HCT116 (cell line): Measurements from ENCODE around the gene SUFU.

Source experiments
- TCF7L2 ChIP-seq: IDR thresholded peaks from 2 replicates; pipeline ENCODE4 v1.7.0; 2011; ENCODE audit warnings: borderline replicate concordance, inconsistent platforms; ENCODE audit not compliant: insufficient read depth, insufficient read length; ENCODE audit errors: extremely low read depth
- ZNF274 ChIP-seq: fragments of 200-500 bp; sonication (Bioruptor generic); IDR thresholded peaks from 2 replicates; pipeline ENCODE4 v1.6.1; 2014; ENCODE audit warnings: mild to moderate bottlenecking, low read depth, low read length, inconsistent platforms
- TF ChIP-seq, protein P1 (sequence below), 3 experiments: fragments of 200-600 bp in 1 of 3; sonication (generic) in 1 of 3; IDR thresholded peaks in 2 of 3; conservative IDR thresholded peaks in 1 of 3; 2 replicates each; pipeline ENCODE4 v1.5.1; 2012 to 2017; ENCODE audit warnings: low read depth in 2 of 3, low read length in 2 of 3, antibody characterized with exemption in 1 of 3, borderline replicate concordance in 1 of 3, control low read depth in 1 of 3, mild to moderate bottlenecking in 1 of 3, mixed read lengths in 1 of 3, mixed run types in 1 of 3, moderate library complexity in 1 of 3; ENCODE audit not compliant: insufficient read depth in 1 of 3

GRCh38 chr10:102627736-102628293, 124.0 kb downstream of the SUFU start:
- TF ChIP-seq, protein P1, sequence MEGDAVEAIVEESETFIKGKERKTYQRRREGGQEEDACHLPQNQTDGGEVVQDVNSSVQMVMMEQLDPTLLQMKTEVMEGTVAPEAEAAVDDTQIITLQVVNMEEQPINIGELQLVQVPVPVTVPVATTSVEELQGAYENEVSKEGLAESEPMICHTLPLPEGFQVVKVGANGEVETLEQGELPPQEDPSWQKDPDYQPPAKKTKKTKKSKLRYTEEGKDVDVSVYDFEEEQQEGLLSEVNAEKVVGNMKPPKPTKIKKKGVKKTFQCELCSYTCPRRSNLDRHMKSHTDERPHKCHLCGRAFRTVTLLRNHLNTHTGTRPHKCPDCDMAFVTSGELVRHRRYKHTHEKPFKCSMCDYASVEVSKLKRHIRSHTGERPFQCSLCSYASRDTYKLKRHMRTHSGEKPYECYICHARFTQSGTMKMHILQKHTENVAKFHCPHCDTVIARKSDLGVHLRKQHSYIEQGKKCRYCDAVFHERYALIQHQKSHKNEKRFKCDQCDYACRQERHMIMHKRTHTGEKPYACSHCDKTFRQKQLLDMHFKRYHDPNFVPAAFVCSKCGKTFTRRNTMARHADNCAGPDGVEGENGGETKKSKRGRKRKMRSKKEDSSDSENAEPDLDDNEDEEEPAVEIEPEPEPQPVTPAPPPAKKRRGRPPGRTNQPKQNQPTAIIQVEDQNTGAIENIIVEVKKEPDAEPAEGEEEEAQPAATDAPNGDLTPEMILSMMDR (IDR thresholded peaks at IDR 0.05 in 2 of 3, conservative IDR thresholded peaks at IDR 0.05 in 1 of 3; ENCODE audit: borderline replicate concordance in 1 of 3, insufficient read depth in 1 of 3, low read depth in 2 of 3, low read length in 2 of 3): no peak
- TF ChIP-seq TCF7L2 (no peak), ZNF274 (no peak)
